ENCODE results near the gene CPNE8. TPM values are rescaled to one million over a fixed set of nuclear protein-coding genes. Genes with fewer than 3 reads are reported as not detected.
A peak's percentile ranks its signal among the peaks of the same experiment; 100 is the strongest.

CPNE8 gene
- total RNA-seq, 1 experiment from 2014 or later, result 23.6 TPM

- no peaks in the 10 kb centered on the region for H3K9me3 ChIP-seq (ENCODE audit: control insufficient read depth, insufficient read depth, low read depth, low read length)
- H3K27ac ChIP-seq (ENCODE audit: low read length), result peak overlapping the region; percentile 18; the same call in 1 of the 2 replicates
- no peak overlapping the region for H3K4me3 ChIP-seq (ENCODE audit: low read depth in 2 of 2, low read length in 2 of 2)
- in situ Hi-C loops (cut with HindIII; ENCODE audit: low pct_unique_long_range_greater_than_20kb, low sequenced_read_pairs) (no loop called here), intact Hi-C loops (cut with micrococcal nuclease; ENCODE audit: unreplicated experiment) (loop anchor here (2.0 kb wide), 1 partner anchor 21 kb away; no protein-coding TSS in a partner anchor)
- ATAC-seq, result no peak
- TF ChIP-seq TCF7L2 (IDR thresholded peaks at IDR 0.05; ENCODE audit: low read depth, low read length) (no peak), POLR2AphosphoS5 (IDR thresholded peaks at IDR 0.05; ENCODE audit: low read depth, low read length) (no peak), SIN3A (IDR thresholded peaks at IDR 0.05; ENCODE audit: borderline replicate concordance, insufficient read depth, low read depth, low read length) (no peak), REST (IDR thresholded peaks at IDR 0.05; ENCODE audit: insufficient read depth in 1 of 2, low read depth in 2 of 2, low read length in 1 of 2) (no peak), CTCF (IDR thresholded peaks at IDR 0.05) (no peak)
- no peaks in the 10 kb centered on the region for H3K27me3 ChIP-seq (ENCODE audit: control insufficient read depth, insufficient read depth, low read length)
- DNase-seq (ENCODE audit: low read depth, low spot score), result no peak
- ChIA-PET CTCF (interaction anchor here (0.6 kb wide), 1 partner anchor 214 kb away, joined by 3 read pairs; no protein-coding TSS in a partner anchor), POLR2A (interaction anchor here (0.8 kb wide), 1 partner anchor 8 kb away, joined by 12 read pairs; no protein-coding TSS in a partner anchor)
- peaks cover 18% of the 10 kb centered on the region for H3K4me1 ChIP-seq (ENCODE audit: control insufficient read depth, insufficient read depth, low read length)
- H3K36me3 ChIP-seq (ENCODE audit: control insufficient read depth, insufficient read depth, low read length), result no peaks in the 10 kb centered on the region
- no TSS peak for BruUV-seq (replicated peaks)
Measured at GRCh38 chr12:38898001-38898684, 7.2 kb downstream of the CPNE8 start.

- Histone ChIP-seq H3K4me3 (ENCODE audit: low read depth in 2 of 2, low read length in 2 of 2) (no peak overlapping the region), H3K36me3 (ENCODE audit: control insufficient read depth, insufficient read depth, low read length) (no peaks in the 10 kb centered on the region), H3K27ac (ENCODE audit: low read length) (no peak overlapping the region), H3K4me1 (ENCODE audit: control insufficient read depth, insufficient read depth, low read length) (peaks cover 14% of the 10 kb centered on the region), H3K9me3 (ENCODE audit: control insufficient read depth, insufficient read depth, low read depth, low read length) (no peaks in the 10 kb centered on the region), H3K27me3 (ENCODE audit: control insufficient read depth, insufficient read depth, low read length) (no peaks in the 10 kb centered on the region)
- ChIA-PET POLR2A (interaction anchor here (0.8 to 1.1 kb wide), 2 partner anchors 10 to 11 kb away, joined by 3 read pairs; partner anchors contain the start of gene CPNE8), CTCF (no interaction called here)
- DNase-seq (ENCODE audit: low read depth, low spot score) (no peak), ATAC-seq (no peak)
- TF ChIP-seq CTCF (IDR thresholded peaks at IDR 0.05) (no peak), POLR2AphosphoS5 (IDR thresholded peaks at IDR 0.05; ENCODE audit: low read depth, low read length) (no peak), SIN3A (IDR thresholded peaks at IDR 0.05; ENCODE audit: borderline replicate concordance, insufficient read depth, low read depth, low read length) (no peak), TCF7L2 (IDR thresholded peaks at IDR 0.05; ENCODE audit: low read depth, low read length) (no peak), REST (IDR thresholded peaks at IDR 0.05; ENCODE audit: insufficient read depth in 1 of 2, low read depth in 2 of 2, low read length in 1 of 2) (no peak)
- no TSS peak for BruUV-seq (replicated peaks)
- intact Hi-C loops (cut with micrococcal nuclease; ENCODE audit: unreplicated experiment) (no loop called here), in situ Hi-C loops (cut with HindIII; ENCODE audit: low pct_unique_long_range_greater_than_20kb, low sequenced_read_pairs) (no loop called here)
Measured at GRCh38 chr12:38895446-38895845, 9.9 kb downstream of the CPNE8 start.

Measured in Panc1 (cell line).